Stimulated activated CD4-positive, alpha-beta T cell treated with anti-CD3 and anti-CD28 coated beads, Interleukin-15, amount 100 ng/mL, for 24 hours (primary cell): ENCODE data around the gene ADARB2.
A peak's percentile ranks its signal among the peaks of the same experiment; 100 is the strongest.
"Not testable (repeated sequence)": the region's sequence is repeated elsewhere in the genome, so short reads cannot be mapped to it uniquely, and the experiment has no call there.

Experiments used
- DNase-seq: peaks from one replicate; pipeline ENCODE4 v3.0.0-alpha.2; 2020

The ADARB2 gene

DNA sequence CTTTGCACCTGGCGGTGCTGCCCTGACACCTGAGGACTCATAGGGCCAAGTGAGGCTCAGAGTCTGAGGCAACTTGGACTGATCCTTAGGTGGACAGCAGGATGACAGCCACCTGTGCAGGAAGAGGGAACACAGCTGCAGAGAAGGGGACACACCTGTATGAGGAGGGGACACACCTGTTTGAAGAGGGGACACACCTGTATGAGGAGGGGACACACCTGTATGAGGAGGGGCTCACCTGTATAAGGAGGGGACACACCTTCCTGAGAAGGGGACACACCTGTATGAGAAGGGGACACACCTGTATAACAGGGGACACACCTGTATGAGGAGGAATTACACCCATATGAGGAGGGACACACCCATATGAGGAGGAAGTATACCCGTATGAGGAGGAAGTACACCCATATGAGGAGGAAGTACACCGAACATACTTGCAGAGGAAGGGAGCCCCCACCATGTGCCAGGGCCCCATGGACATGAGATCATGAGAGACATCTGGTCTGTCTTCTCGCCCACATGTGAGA lies 285.9 kb downstream of the ADARB2 start:
- DNase-seq, result no peak

DNA sequence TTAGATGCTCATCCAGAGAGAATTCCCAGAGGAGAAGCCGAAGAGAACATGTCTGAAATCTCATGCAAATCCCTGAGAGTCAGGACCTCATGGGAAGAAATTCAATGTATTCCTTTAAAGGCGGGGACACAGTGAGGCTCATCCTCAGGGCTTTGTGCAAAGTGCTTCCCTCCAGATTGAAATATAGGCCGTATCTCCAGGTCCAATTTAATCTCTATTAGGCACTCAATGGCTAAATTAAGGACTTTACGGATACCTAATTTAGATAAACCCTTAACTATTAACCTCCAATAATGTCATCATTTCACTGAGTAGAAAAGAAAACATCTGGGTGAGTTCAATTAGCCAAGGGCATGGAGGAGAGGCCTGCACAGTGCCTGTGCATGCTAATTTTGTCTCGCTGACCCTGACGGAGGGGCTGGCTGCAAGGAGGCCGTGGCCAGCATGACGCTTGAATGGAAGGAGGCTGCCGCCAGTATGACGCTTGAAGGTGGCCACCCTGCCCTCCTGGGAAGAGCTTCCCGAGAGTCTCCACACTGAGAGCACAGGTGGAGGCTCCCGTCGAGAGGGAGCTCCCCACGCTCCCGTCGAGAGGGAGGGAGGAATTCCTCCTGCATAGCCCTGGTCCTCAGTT lies 287.6 kb downstream of the ADARB2 start:
- no peak for DNase-seq

DNA sequence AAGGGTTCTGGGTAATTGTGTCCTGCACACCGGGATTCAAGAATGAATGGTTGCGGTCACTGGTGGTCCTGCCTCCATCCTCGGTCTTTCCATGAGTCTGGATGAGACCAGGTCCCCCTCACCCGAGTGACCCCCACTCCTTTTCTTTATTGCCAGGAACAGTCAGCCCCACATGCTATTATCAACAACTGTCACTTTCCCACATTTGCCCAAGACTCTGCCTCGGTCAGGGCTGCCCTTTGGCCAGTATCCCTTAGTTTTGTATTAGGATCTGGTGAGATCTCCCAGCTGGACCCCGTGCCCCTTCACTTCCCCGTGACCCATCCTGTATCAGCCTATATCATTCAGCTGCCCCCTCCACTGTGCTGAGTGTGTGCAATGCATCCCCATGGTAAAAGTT lies 288.3 kb downstream of the ADARB2 start:
- DNase-seq, result no peak

DNA sequence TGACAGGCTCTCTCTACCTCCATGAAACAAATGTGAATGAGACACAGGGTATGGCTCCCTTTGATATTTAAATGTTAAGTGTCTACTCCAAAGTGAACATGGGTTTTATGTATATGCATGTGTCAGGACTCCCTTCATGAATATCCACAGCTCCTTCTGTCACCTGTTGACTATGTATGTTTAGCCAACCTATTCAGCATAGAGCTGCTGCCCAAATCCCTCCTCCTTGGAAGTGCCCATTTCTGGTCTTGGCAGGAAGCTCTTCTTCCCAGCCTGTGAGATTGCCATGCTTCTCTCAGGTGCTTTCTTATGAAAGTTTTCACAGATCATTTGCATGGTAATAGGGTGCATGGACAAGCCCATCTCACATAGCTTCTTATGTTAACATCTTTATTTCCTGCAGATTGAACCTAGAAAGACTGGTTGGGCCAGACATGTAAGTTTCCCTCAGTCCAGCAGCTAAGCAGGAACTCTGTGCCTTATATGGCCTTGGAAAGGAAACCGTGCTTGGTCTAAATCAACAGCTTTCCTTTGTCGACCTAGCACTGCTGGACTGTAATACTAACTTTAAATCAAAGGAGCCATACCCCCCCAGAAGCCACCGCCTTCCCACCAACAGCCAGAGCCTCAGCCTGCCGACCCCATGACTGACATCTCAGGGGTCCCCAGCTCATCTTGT lies 288.9 kb downstream of the ADARB2 start:
- DNase-seq, result no peak

DNA sequence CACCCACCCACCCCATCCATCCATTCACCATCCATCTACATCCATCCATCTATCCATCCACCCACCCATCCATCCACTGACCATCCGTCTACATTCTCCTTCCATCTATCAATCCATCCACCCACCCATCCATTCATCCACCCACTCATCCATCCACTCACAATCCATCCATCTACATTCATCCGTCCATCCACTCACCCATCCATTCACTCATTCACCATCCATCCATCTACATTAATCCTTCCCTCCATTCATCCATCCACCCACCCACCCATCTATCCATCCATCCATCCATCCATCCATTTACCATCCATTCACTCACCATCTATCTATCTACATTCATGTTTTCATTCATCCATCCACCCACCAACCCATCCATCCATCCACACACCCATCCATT lies 292.5 kb downstream of the ADARB2 start:
- DNase-seq, result no peak

DNA sequence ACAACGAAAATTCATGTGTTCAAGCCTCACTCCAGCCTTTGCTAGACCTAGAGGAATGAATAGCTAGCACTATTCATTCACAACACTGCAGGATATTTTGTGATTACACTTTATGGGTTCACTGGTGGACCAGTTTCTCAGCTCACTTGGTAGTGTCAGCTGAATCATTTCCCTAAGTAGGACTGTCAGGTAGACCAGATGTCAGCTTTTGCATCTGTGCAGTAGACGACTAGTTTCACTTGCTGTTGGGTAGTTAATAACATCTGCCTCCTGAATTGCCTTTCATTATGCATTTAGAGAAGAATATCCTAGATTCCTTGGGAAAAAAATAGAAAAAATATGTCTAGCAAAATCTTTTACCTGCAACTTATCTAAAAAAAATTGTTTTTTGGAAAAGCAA lies 296.4 kb downstream of the ADARB2 start:
- no peak for DNase-seq

DNA sequence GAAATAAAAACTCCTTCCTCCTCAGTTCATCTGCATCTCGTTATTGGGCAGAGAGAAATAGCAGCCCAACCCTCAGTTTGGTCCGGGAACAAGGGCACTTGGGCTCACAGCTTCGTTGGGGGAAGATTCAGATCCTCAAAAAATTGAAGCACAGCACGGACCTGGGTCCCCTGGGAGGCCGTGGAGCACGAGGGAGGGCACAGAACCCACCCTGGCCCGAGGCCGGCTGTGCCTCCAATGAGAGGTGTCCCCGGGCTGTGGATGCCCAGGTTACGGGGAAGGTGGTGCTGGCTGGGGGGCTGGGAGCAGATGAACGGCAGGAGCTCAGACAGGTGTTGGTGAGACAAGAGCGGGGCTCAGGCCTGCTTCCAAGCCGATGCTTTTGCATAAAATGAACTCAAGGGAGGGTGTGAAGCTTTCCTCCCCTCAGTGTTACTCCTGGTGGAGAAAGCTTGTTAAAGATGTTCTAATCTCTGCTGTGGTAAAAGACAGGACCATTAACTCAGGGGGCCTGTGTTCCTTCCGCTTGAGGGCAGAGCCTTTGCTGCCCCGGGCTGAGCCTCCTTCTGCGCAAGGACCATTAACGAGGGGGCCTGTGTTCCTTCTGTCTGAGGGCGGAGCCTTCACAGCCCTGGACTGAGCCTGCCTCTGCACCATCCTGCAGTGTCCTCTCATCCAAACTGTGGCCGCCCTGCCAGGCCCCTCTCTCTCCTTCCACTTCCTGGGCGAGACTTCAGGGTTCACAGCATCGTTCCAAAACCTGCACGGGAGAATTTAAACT lies 302.2 kb downstream of the ADARB2 start:
- DNase-seq, result no peak

DNA sequence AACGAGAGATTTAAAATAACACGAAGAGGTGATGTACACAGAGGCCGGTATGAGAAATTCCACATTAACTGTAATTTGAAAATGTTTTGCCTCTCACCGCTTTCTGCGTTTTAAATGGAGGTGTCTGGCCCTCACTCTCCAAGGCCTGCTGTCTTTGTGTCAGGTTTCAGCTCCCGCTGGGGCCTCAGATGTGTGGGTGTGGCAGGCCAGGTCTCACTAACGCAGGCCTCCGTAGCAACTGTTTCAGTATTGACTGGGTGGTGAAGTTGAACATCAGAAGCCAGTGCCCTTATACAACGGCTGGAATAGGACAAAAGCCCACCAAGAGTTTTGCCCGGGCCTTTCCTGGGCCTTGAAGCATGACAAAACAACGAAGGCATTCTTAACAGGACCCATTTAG lies 303.1 kb downstream of the ADARB2 start:
- no peak for DNase-seq

DNA sequence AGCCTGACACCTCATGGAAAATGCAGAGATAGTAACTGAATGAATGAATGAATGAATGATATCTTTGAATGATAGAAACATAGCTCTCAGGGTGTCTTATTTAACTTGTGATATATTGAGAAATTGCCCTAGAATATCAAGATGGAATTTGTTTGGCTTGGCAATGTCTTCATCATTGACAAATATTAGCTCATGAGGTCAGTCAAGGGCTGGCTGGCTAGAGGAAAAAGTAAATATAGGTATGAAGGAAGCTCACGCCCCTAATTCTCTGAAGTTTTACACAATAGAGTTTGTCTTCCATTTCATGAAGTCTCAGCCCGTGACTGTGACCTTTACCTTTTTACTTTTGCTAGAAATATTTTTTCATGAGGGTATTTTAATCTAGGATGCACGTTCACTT lies 305.2 kb downstream of the ADARB2 start:
- DNase-seq, result no peak

DNA sequence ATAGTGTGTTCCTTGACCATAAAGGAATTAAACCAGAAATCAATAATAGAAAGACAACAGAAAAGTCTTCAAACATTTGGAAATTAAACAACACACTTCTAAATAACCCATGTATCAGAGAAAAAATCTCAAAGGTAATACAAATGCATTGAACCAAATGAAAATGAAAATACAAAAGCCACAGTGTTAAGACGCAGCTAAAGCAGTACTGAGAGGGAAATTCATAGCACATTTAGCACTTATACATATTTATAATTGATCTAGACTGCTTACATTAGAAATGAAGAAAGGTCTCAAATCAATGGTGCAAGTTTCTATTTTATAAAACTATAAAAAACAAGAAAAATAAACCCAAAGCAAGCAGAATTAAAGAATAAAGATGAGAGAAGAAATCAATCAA lies 306.1 kb downstream of the ADARB2 start:
- DNase-seq, result no peak

DNA sequence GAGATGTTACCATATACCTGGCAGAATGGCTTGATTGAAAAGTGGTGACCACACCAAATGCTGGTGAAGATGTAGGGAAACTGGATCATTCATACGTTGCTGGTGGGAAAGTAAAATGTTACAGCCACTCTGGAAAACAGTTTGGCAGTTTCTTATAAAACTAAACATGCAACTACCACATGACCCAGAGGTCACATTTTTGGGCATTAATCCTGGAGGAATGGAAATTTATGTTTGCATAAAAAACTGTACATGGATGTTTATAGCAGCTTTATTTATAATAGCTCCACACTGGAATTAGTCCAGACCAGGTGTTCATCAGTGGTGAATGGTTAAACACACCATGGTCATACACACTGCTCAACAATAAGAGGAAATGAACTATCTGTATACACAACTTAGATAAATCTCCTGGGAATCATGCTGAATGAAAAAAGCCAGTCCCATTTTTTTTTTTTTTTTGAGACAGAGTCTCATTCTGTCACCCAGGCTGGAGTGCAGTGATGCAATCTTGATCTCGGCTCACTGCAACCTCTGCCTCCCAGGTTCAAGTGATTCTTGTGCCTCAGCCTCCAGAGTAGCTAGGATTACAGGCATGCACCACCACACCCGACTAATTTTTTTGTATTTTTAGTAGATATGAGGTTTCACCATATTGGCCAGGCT lies 309.7 kb downstream of the ADARB2 start:
- DNase-seq, result not testable (repeated sequence)

DNA sequence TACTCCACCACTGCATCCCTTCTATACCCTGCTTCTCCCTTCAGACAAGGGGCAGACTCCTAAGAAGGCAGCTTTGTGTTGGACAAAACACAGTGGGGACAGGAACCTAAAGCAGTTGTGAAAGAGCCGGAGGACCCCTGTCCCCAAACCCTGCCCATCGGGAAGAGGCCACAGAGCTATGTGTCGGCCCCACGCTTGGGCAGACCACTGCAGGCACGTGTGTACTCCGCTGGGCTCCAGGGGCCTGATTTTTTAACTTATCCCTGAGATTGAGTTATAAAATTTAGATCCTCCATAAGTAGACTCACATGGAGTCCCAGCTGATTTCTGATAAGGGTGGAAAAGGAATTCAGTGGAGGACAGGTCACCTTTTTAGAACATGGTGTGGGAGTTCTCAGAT lies 310.5 kb downstream of the ADARB2 start:
- no peak for DNase-seq

DNA sequence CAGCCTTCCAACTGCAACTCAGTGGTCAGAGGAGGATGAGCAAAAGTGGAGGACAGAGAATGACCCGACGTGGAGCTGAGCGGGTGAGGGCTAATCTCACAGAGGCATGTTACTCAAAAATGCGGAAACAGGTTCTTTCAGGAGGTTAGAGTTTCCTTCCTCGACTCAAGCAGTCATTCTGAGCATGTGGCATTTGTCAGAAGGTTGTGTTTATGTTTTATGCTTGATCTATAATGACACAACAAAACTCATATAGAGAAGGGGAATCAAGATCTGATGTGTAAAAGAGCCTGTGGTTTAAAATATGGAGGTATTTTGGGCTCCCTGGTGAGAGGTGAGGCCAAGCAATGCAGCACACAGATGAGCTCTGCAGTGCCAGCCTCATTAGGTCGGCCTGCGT lies 311.4 kb downstream of the ADARB2 start:
- DNase-seq, result no peak

DNA sequence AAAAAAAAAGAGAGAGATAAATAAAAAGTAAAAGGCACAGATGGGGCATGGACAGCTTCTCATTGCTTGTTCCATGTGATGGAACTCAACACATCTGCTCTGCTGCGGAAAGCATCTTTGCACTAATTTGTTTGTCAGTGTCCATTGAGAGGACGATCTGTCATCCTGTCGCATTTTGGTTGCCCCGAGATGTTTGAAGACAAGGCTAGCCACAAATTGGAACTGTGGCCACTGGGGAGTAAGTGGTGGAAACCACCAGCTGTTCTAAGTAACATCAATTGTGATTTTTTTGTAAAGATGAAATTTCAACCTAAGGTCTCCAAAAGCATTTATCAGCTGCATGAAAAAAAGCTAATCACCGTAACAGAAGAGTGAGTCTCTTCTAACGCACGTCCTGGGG lies 312.7 kb downstream of the ADARB2 start:
- DNase-seq, result no peak

DNA sequence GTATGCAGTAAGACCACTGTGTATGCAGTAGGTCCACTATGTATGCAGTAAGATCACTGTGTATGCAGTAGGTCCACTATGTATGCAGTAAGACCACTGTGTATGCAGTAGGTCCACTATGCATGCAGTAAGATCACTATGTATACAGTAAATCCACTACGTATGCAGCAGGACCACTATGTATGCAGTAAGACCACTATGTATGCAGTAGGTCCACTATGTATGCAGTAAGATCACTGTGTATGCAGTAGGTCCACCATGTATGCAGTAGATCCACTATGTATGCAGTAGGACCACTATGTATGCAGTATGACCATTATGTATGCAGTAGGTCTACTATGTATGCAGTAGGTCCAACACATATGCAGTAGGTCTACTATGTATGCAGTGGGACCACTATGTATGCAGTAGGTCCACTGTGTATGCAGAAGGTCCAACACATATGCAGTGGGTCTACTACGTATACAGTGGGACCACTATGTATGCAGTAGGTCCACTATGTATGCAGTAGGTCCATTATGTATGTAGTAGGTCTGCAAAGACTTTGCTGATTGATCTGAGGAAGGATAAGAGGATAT lies 313.6 kb downstream of the ADARB2 start:
- DNase-seq, result no peak

DNA sequence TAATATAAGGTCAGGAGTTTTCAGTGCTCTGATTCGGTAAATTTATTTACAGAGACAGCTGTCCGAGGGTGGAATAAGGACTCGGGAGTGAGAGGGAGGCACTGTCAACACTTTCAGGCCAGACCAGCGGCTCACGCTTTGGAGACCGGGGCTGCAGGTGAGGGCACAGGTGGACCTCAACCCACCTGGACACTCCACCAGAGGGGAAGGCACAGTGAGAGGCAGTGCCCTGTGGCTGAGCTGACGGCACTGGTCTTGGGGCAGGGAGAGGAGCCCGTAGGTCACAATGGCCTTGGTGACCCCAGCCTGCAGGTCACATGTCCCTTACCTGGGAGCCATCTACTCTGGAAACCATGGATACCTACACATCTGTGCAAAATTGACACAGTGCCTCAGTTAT lies 315.1 kb downstream of the ADARB2 start:
- DNase-seq, result no peak

DNA sequence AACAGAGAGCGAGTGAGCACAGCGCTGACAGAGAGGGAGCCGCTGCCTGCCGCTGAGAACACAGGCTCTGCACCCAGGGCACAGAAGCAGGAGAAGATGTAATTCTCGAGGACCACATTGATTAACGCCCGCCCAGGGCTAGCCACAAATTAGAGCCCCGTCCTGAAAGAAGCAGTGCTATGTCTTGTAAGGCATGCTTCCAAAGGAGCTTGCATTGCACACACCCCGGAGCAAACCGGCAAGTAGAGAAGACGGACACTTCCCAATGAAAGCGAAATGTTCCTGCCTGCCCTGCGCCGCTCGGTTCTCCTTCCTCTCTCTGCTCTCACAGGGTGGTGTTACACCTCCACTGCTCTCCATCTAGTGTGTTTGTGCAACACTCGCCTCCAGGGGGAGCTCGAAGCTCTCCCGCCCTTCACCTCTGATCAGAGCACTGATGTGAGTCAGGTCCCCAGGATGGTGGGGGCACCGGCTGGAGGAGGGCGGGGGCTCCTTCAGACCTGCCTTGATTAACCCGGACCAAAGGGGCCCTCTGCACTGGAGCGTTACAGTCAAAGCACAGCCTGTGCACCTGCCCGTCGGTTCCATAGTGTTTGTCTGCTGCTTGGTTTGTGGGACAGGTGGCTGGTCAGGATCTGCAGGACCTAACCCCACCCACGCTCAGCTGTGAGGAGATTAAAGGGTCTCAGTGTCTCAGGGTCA lies 316.5 kb downstream of the ADARB2 start:
- DNase-seq, result peak; percentile 78

DNA sequence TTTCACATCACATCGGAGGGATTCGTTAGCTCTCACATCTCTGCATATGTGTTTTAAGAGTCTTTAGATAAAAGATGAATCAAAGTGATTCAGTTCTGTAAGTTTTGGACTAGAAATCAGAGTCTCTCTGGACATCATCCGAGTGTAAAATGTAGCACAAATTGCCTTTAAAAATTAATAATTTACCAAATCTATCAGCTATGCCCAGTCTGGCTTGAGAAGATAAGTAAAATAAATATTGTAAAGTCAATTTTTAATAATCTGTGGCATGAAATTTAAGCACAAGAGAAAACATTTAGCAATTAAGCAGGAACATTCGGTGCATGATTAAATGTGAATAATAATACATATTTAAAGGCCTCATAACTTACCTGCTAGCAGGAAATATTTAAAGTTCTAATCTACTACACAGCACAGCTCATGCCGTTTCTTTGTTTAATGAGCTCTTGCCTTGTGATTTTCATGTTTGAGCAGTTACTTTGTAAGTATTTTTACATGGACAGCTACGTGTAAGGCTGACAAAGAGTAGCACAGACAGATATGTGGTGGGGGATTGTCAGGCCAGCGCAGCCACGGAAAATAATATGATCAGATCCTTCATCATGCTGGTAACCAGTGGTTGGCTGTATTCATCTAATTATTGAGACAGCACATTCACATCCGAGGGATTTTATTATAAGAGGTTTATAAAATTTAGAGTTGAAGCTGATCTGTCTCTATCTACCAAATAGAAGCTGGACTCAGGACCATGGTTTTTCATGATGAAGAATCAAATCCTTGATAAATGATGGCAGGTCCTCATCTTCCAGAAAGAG lies 317.3 kb downstream of the ADARB2 start:
- DNase-seq, result no peak

DNA sequence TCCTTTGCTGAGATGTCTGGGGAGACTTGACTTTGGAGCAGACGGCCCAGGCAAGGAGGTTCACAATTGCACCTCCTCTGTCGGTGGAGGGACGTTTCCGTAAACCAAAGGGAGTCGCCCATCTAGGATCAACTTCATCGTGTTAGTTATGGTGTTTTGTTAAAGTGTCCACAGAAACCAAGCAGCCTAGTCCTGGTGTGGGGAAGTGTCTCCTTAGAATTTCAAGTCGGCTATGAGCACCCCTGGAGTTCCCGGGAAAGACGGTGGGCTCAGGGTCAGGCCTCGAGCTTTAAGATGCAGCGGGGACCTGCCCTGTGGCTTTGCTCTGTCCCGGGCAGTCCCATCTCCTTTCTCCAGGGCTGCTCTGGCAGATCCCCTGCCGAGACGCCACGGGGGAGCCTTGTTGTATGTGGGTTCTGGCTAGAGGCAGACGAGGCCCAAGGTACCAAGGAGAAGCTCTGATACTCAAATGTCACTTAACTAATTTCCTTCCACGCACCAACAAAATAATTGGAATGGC lies 319.2 kb downstream of the ADARB2 start:
- no peak for DNase-seq

DNA sequence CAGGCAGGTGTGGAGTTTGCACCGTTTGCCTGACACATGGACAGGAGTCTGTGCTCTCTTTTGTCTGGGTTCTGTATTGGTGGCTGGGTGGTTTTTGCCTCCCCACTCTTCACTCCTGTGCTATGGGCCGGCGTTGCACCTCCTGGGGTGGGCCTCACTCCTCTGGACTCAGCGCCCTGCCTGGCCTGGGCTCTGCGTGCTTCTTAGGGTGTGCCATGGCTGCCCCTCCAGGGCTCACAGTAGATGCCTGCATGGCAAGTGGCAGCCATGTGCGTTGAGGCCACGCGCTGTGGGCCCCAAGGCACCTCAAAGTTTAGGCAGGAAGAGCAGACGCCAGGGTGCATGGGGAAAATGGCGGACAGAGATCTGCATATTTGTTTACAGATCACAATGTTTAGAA lies 319.8 kb downstream of the ADARB2 start:
- no peak for DNase-seq

DNA sequence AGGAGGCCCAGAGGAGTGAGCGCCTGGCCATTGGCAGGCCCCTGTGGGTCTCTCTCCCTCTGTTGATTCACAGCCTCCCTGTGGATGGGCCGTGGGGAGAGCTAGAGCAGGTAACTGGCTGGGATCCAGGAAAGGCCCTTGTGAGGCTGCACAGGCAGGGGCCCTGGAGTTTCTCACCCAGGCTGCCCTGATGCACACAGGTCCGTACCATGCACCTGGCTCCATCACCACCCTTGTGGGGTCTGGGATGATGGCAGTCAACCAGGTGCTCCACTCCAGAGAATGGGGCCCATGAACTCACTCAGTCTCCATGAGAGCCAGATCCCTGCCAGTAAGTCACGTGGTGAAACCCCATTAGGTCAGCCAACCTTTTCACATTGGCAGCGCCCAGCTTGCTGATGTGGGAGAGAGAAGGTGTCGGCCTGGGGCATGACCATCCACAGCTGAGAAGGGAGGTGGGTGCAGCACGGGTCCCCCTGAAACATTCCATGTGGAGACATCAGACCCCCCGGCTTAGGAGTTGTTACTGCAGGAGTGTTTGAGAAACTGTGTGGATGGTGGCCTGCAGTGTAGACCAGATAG lies 320.8 kb downstream of the ADARB2 start:
- DNase-seq, result no peak
